Measurements from ENCODE around the gene MYH14. TPM values are rescaled to one million over a fixed set of nuclear protein-coding genes. Genes with fewer than 3 reads are reported as not detected.

The MYH14 gene
- total RNA-seq = 100 to 1,000 TPM; 145 to 351 (median 208) TPM

GRCh38 chr19:50203281-50204080 is at the start of gene MYH14:
Gene MYH14 (plus strand): TSS chr19:50203622. CDS start chr19:50210366, 6,744 bp downstream.
- TF ChIP-seq CTCF (IDR thresholded peaks at IDR 0.05) (peak in 1 of 6 experiments; percentile 13), EP300 (IDR thresholded peaks at IDR 0.05) (no peak), POLR2AphosphoS5 (IDR thresholded peaks at IDR 0.05) (peak in 1 of 2 donors; percentile 31), POLR2A (IDR thresholded peaks at IDR 0.05) (peak in 2 of 4 donors; percentile 46 to 70)
- H3K27me3 ChIP-seq = peaks cover 0 to 6% (median 3%) of the 10 kb centered on the region in 4 donors
- H3K4me1 ChIP-seq = peaks cover 17 to 41% (median 25%) of the 10 kb centered on the region in 4 donors
- WGBS, 2 donors = 5 to 9% methylated on average over 10 to 55 of the region's 78 CpGs
- ATAC-seq (ENCODE audit: low FRiP score in 2 of 2) = peak; percentile 80 to 88
- peak within 1 kb of the TSS; percentile 39 to 72 (median 66) for H3K4me3 ChIP-seq
- no peaks in the 10 kb centered on the region for H3K9me3 ChIP-seq
- DNase-seq = peak; percentile 91 to 95
- no peaks in the 10 kb centered on the region for H3K36me3 ChIP-seq
- peak within 1 kb of the TSS; percentile 59 to 83 (median 80) for H3K27ac ChIP-seq

GRCh38 chr19:50154529-50154928 is 48.9 kb upstream of the MYH14 start:
- Histone ChIP-seq H3K4me1 (no peaks in the 10 kb centered on the region), H3K9me3 (peaks cover 0 to 6% (median 2%) of the 10 kb centered on the region in 4 donors), H3K4me3 (no peak overlapping the region), H3K27ac (no peak overlapping the region), H3K27me3 (no peaks in the 10 kb centered on the region), H3K36me3 (no peaks in the 10 kb centered on the region)
- DNase-seq (no peak), ATAC-seq (ENCODE audit: low FRiP score in 2 of 2) (no peak)
- TF ChIP-seq POLR2AphosphoS5 (IDR thresholded peaks at IDR 0.05) = no peak
- no peak for TF ChIP-seq EP300 (IDR thresholded peaks at IDR 0.05)
- no peak for TF ChIP-seq CTCF (IDR thresholded peaks at IDR 0.05)
- TF ChIP-seq POLR2A (IDR thresholded peaks at IDR 0.05) = no peak
- 70 to 76% methylated on average over 16 of the region's 16 CpGs for WGBS, 2 donors

- Histone ChIP-seq H3K9me3 (peaks cover 0 to 6% (median 2%) of the 10 kb centered on the region in 4 donors), H3K4me1 (no peaks in the 10 kb centered on the region), H3K27ac (no peak overlapping the region), H3K4me3 (no peak overlapping the region), H3K36me3 (no peaks in the 10 kb centered on the region), H3K27me3 (no peaks in the 10 kb centered on the region)
- 84% methylated on average over 8 of the region's 8 CpGs for WGBS, 2 donors
- DNase-seq (no peak), ATAC-seq (ENCODE audit: low FRiP score in 2 of 2) (no peak)
- TF ChIP-seq EP300 (IDR thresholded peaks at IDR 0.05) (no peak), POLR2AphosphoS5 (IDR thresholded peaks at IDR 0.05) (no peak), POLR2A (IDR thresholded peaks at IDR 0.05) (no peak), CTCF (IDR thresholded peaks at IDR 0.05) (no peak)
These were observed 47.8 kb upstream of the MYH14 start for GRCh38 chr19:50155520-50156109.

GRCh38 chr19:50158577-50158976 is 44.8 kb upstream of the MYH14 start:
- Histone ChIP-seq H3K27me3 (no peaks in the 10 kb centered on the region), H3K36me3 (no peaks in the 10 kb centered on the region), H3K4me1 (peaks cover 0 to 5% (median 0%) of the 10 kb centered on the region in 4 donors), H3K4me3 (no peak overlapping the region), H3K9me3 (peaks cover 0 to 6% (median 2%) of the 10 kb centered on the region in 4 donors), H3K27ac (no peak overlapping the region)
- TF ChIP-seq EP300 (IDR thresholded peaks at IDR 0.05) (no peak), POLR2A (IDR thresholded peaks at IDR 0.05) (no peak), POLR2AphosphoS5 (IDR thresholded peaks at IDR 0.05) (no peak), CTCF (IDR thresholded peaks at IDR 0.05) (no peak)
- DNase-seq = no peak
- no peak for ATAC-seq (ENCODE audit: low FRiP score in 2 of 2)
